Uterus (tissue), 4 donors: Measurements from ENCODE around the gene ACKR3. TPM values are rescaled to one million over a fixed set of nuclear protein-coding genes. Genes with fewer than 3 reads are reported as not detected.

Experiments
- DNase-seq, 2 donors: peaks; one replicate each; pipeline ENCODE4 v3.0.0-alpha.2; 2019 to 2020
- H3K27ac ChIP-seq, 2 donors: fragments of 200-600 bp; sonication (generic); 1 replicate in 1 of 2; 2 replicates in 1 of 2; pipeline ENCODE4 v1.5.1; 2016 to 2018
- H3K27me3 ChIP-seq, 2 donors: fragments of 200-600 bp; sonication (generic); one replicate each; pipeline ENCODE4 v1.5.1; 2018 to 2019; ENCODE audit warnings: control low read depth in 1 of 2
- H3K36me3 ChIP-seq, 2 donors: fragments of 200-600 bp; sonication (generic); one replicate each; pipeline ENCODE4 v1.5.1; 2019; ENCODE audit warnings: control low read depth in 1 of 2
- H3K4me1 ChIP-seq, 2 donors: fragments of 200-600 bp; sonication (generic); one replicate each; pipeline ENCODE4 v1.5.1; 2018 to 2019; ENCODE audit warnings: control low read depth in 1 of 2
- H3K4me3 ChIP-seq, 2 donors: fragments of 200-600 bp; sonication (generic); 1 replicate in 1 of 2; 2 replicates in 1 of 2; pipeline ENCODE4 v1.5.1; 2018 to 2019; ENCODE audit warnings: mild to moderate bottlenecking in 1 of 2
- H3K9me3 ChIP-seq, 2 donors: fragments of 200-600 bp; sonication (generic); one replicate each; pipeline ENCODE4 v1.5.1; 2019; ENCODE audit warnings: control low read depth in 1 of 2
- POLR2A ChIP-seq, 2 donors: fragments of 450-650 bp; IDR thresholded peaks; one replicate each; pipeline ENCODE4 v1.6.1; 2016; ENCODE audit warnings: antibody characterized with exemption in 2 of 2, mild to moderate bottlenecking in 1 of 2, moderate library complexity in 1 of 2
- intact Hi-C: fragments of 100-400 bp; cut with DNase I; formaldehyde crosslinking; loops from one replicate; pipeline ENCODE4 v1.15.1; 2023; ENCODE audit warnings: low total_unique reads
- total RNA-seq, 4 donors: library from RNA; depleted of rRNA in 3 of 4; stranded (reverse); fragments of >200 nt in 3 of 4; gene quantifications; one replicate each; pipeline versions ENCODE4 v1.1.0 to v1.2.4, GENCODE V29; 2014 to 2023
- TF ChIP-seq, protein P1 (sequence below), 4 experiments: fragments of 200-600 bp in 2 of 4; fragments of 450-650 bp in 2 of 4; sonication (generic) in 2 of 4; IDR thresholded peaks; one replicate each; pipeline ENCODE4 v1.5.1; 2016 to 2019; ENCODE audit warnings: antibody characterized with exemption in 4 of 4, mild to moderate bottlenecking in 2 of 4, moderate library complexity in 1 of 4
- donor health status: DM: yes; HTN: yes; CAD: no.

ACKR3 gene
- total RNA-seq, 4 donors from 2014 or later, result 11.8 to 61.5 (median 26.2) TPM

GRCh38 chr2:236623816-236624215 lies 54.2 kb downstream of the ACKR3 start:
- intact Hi-C loops, result no loop called here
- Histone ChIP-seq H3K4me1 (no peaks in the 10 kb centered on the region), H3K4me3 (no peak overlapping the region), H3K27ac (no peak overlapping the region), H3K9me3 (no peaks in the 10 kb centered on the region), H3K27me3 (no peaks in the 10 kb centered on the region), H3K36me3 (no peaks in the 10 kb centered on the region)
- DNase-seq, result no peak
- no peak for TF ChIP-seq POLR2A (IDR thresholded peaks at IDR 0.05)
- TF ChIP-seq, protein P1, sequence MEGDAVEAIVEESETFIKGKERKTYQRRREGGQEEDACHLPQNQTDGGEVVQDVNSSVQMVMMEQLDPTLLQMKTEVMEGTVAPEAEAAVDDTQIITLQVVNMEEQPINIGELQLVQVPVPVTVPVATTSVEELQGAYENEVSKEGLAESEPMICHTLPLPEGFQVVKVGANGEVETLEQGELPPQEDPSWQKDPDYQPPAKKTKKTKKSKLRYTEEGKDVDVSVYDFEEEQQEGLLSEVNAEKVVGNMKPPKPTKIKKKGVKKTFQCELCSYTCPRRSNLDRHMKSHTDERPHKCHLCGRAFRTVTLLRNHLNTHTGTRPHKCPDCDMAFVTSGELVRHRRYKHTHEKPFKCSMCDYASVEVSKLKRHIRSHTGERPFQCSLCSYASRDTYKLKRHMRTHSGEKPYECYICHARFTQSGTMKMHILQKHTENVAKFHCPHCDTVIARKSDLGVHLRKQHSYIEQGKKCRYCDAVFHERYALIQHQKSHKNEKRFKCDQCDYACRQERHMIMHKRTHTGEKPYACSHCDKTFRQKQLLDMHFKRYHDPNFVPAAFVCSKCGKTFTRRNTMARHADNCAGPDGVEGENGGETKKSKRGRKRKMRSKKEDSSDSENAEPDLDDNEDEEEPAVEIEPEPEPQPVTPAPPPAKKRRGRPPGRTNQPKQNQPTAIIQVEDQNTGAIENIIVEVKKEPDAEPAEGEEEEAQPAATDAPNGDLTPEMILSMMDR (IDR thresholded peaks at IDR 0.05), result no peak

DNA sequence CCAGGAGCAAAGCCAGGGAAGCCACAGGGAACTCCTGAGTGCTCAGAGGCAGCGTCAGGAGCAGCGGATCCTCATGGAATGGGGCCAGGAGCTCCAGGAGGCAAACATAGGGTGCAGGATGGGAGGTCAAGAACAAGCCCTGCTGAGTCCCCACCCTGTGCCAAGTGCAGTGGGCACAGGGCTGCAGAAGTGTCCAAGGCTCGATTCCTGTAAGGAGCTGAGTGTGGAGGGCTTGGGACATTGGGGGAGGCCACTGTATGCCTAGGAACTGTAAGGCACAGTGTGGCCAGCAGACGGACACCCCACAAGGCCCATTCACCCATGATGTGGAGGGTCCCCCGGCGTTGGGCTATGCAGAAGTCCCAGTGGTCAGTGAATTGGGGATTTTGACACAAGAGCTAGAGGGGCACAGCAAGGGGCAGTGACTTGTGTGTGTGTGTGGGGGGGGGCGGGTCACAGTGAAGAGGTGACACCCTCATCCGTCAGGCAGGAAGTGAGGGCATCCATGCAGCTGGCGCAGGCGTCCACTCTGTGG lies 55.6 kb downstream of the ACKR3 start:
- H3K4me1 ChIP-seq, result no peaks in the 10 kb centered on the region
- TF ChIP-seq, protein P1 (IDR thresholded peaks at IDR 0.05), result no peak
- no peak for TF ChIP-seq POLR2A (IDR thresholded peaks at IDR 0.05)
- no peak overlapping the region for H3K4me3 ChIP-seq
- H3K27me3 ChIP-seq, result no peaks in the 10 kb centered on the region
- no peak overlapping the region for H3K27ac ChIP-seq
- intact Hi-C loops, result no loop called here
- no peaks in the 10 kb centered on the region for H3K9me3 ChIP-seq
- DNase-seq, result no peak
- no peaks in the 10 kb centered on the region for H3K36me3 ChIP-seq

- Histone ChIP-seq H3K36me3 (no peaks in the 10 kb centered on the region), H3K4me1 (peaks cover 0 to 5% of the 10 kb centered on the region in 2 donors), H3K4me3 (no peak overlapping the region), H3K27ac (no peak overlapping the region), H3K9me3 (no peaks in the 10 kb centered on the region), H3K27me3 (no peaks in the 10 kb centered on the region)
- TF ChIP-seq, protein P1 (IDR thresholded peaks at IDR 0.05), result no peak
- no peak for TF ChIP-seq POLR2A (IDR thresholded peaks at IDR 0.05)
- DNase-seq, result no peak
- intact Hi-C loops, result no loop called here
Measured at GRCh38 chr2:236626391-236627150, 56.9 kb downstream of the ACKR3 start.

GRCh38 chr2:236627193-236627592 lies 57.6 kb downstream of the ACKR3 start:
- Histone ChIP-seq H3K27me3 (no peaks in the 10 kb centered on the region), H3K36me3 (no peaks in the 10 kb centered on the region), H3K9me3 (no peaks in the 10 kb centered on the region), H3K27ac (no peak overlapping the region), H3K4me1 (peaks cover 0 to 7% of the 10 kb centered on the region in 2 donors), H3K4me3 (no peak overlapping the region)
- intact Hi-C loops, result no loop called here
- TF ChIP-seq POLR2A (IDR thresholded peaks at IDR 0.05), result no peak
- TF ChIP-seq, protein P1 (IDR thresholded peaks at IDR 0.05), result no peak
- DNase-seq, result no peak

DNA sequence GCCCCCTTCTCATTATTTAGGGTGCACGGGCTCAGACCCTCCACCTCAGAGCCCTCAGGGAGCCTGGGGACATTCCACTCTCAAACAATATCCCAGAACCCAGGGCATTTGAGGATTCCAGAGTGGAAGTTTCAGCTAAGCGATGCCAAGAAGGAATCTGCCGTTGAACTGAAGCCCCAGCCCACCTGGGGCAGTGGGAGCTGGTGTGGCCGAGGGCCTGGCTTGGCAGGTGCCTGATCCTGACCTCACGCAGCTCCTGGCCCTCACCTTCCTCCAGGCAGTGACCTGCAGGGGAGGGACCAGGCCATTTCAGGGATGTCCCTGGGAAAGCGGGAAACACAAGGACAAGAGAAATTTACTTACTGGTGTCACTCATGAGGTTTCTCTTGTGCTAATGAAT lies 58.2 kb downstream of the ACKR3 start:
- H3K36me3 ChIP-seq, result no peaks in the 10 kb centered on the region
- H3K4me1 ChIP-seq, result peaks cover 0 to 7% of the 10 kb centered on the region in 2 donors
- TF ChIP-seq, protein P1 (IDR thresholded peaks at IDR 0.05), result no peak
- no peak for TF ChIP-seq POLR2A (IDR thresholded peaks at IDR 0.05)
- DNase-seq, result no peak
- H3K27ac ChIP-seq, result no peak overlapping the region
- H3K4me3 ChIP-seq, result no peak overlapping the region
- intact Hi-C loops, result no loop called here
- no peaks in the 10 kb centered on the region for H3K27me3 ChIP-seq
- H3K9me3 ChIP-seq, result no peaks in the 10 kb centered on the region
